Upper lobe of left lung (tissue), 6 donors: ENCODE results near the gene GALE. TPM values are rescaled to one million over a fixed set of nuclear protein-coding genes. Genes with fewer than 3 reads are reported as not detected.
"Not testable (repeated sequence)": the region's sequence is repeated elsewhere in the genome, so short reads cannot be mapped to it uniquely, and the experiment has no call there.

Source experiments
- ATAC-seq, 2 donors: fragments of 200-7000 bp; cut with Tn5 transposase; one replicate each; pipeline ENCODE4 v1.9.1; 2022; ENCODE audit warnings: mild to moderate bottlenecking in 2 of 2, moderate library complexity in 2 of 2; ENCODE audit not compliant: low FRiP score in 2 of 2
- DNase-seq, 2 donors: peaks; one replicate each; pipeline ENCODE4 v3.0.0-alpha.2; 2019 to 2020
- H3K27ac ChIP-seq, 4 donors: fragments of 200-600 bp; sonication (generic); one replicate each; pipeline ENCODE4 v1.5.1; 2016 to 2019
- H3K27me3 ChIP-seq, 4 donors: fragments of 200-600 bp; sonication (generic); one replicate each; pipeline ENCODE4 v1.5.1; 2017 to 2019
- H3K36me3 ChIP-seq, 4 donors: fragments of 200-600 bp; sonication (generic); one replicate each; pipeline ENCODE4 v1.5.1; 2016 to 2019
- H3K4me1 ChIP-seq, 4 donors: fragments of 200-600 bp; sonication (generic); one replicate each; pipeline ENCODE4 v1.5.1; 2018 to 2019
- H3K4me3 ChIP-seq, 4 donors: fragments of 200-600 bp; sonication (generic); one replicate each; pipeline ENCODE4 v1.5.1; 2017 to 2019; ENCODE audit warnings: mild to moderate bottlenecking in 2 of 4, moderate library complexity in 1 of 4
- H3K9me3 ChIP-seq, 4 donors: fragments of 200-600 bp; sonication (generic); one replicate each; pipeline ENCODE4 v1.5.1; 2018 to 2019
- CTCF ChIP-seq, 6 experiments: fragments of 450-650 bp in 4 of 6; fragments of 200-600 bp in 2 of 6; sonication (generic) in 2 of 6; IDR thresholded peaks; one replicate each; pipeline ENCODE4 v1.5.1; 2016 to 2019; ENCODE audit warnings: antibody characterized with exemption in 6 of 6
- EP300 ChIP-seq, 4 donors: sonication (generic); formaldehyde crosslinking; IDR thresholded peaks; one replicate each; pipeline ENCODE4 v1.5.1; 2017; ENCODE audit warnings: antibody characterized with exemption in 4 of 4, control low read depth in 2 of 4
- POLR2A ChIP-seq, 4 donors: fragments of 450-650 bp; IDR thresholded peaks; one replicate each; pipeline ENCODE4 v1.5.1; 2016 to 2017; ENCODE audit warnings: antibody characterized with exemption in 4 of 4, mild to moderate bottlenecking in 2 of 4
- POLR2AphosphoS5 ChIP-seq, 2 donors: sonication (generic); formaldehyde crosslinking; IDR thresholded peaks; one replicate each; pipeline ENCODE4 v1.5.1; 2017; ENCODE audit warnings: antibody characterized with exemption in 2 of 2
- WGBS, 2 donors: methylation state at CpG; one replicate each; pipeline ENCODE4 v1.1.5; 2017 to 2018; 5-methylcytosine and 5-hydroxymethylcytosine counted together
- total RNA-seq, 6 donors: library from RNA; depleted of rRNA in 4 of 6; stranded (reverse); fragments of >200 nt in 4 of 6; gene quantifications; one replicate each; pipeline versions ENCODE4 v1.1.0 to v1.2.1, GENCODE V29; 2016 to 2021
- donor health status: DM: no; HTN: no; CAD: no; lungs with moderate emphysema.
- donor health status: DM: no; HTN: yes; CAD: no; lungs with severe emphysema.

Gene GALE
- total RNA-seq, 6 donors from 2014 or later = 49.2 to 95.0 (median 59.7) TPM

- Histone ChIP-seq H3K9me3 (no peaks in the 10 kb centered on the region), H3K27ac (peak within 1 kb of the TSS; percentile 64 to 88 (median 83)), H3K4me1 (peaks cover 26 to 33% (median 31%) of the 10 kb centered on the region in 4 donors), H3K27me3 (no peaks in the 10 kb centered on the region), H3K4me3 (peak within 1 kb of the TSS; percentile 58 to 89 (median 78)), H3K36me3 (peaks cover 23 to 56% (median 38%) of the 10 kb centered on the region in 4 donors)
- 0 to 2% methylated on average over 21 to 41 of the region's 47 CpGs for WGBS, 2 donors
- DNase-seq = peak; percentile 96 to 97
- ATAC-seq = peak; percentile 91 to 95
- no peak for TF ChIP-seq EP300 (IDR thresholded peaks at IDR 0.05)
- TF ChIP-seq POLR2A (IDR thresholded peaks at IDR 0.05) = peak in 3 of 4 donors; percentile 28 to 62 (median 40)
- no peak for TF ChIP-seq CTCF (IDR thresholded peaks at IDR 0.05)
- TF ChIP-seq POLR2AphosphoS5 (IDR thresholded peaks at IDR 0.05) = peak; percentile 83 to 90
These were observed 9.6 kb downstream of the GALE start, which contains the start of gene LYPLA2 for GRCh38 chr1:23790696-23791515. Gene LYPLA2 (plus strand): TSS chr1:23791145. CDS start chr1:23792683, 1,538 bp downstream.

- 88 to 94% methylated on average over 3 of the region's 3 CpGs for WGBS, 2 donors
- Histone ChIP-seq H3K4me1 (peaks cover 25 to 30% (median 28%) of the 10 kb centered on the region in 4 donors), H3K4me3 (no peak overlapping the region), H3K9me3 (no peaks in the 10 kb centered on the region), H3K27me3 (no peaks in the 10 kb centered on the region), H3K27ac (no peak overlapping the region), H3K36me3 (peaks cover 17 to 58% (median 31%) of the 10 kb centered on the region in 4 donors)
- DNase-seq = no peak
- no peak for ATAC-seq
- no peak for TF ChIP-seq CTCF (IDR thresholded peaks at IDR 0.05)
- no peak for TF ChIP-seq EP300 (IDR thresholded peaks at IDR 0.05)
- TF ChIP-seq POLR2AphosphoS5 (IDR thresholded peaks at IDR 0.05) = no peak
- no peak for TF ChIP-seq POLR2A (IDR thresholded peaks at IDR 0.05)
These were observed 11.9 kb downstream of the GALE start for GRCh38 chr1:23788695-23789094.

- no peak for ATAC-seq
- DNase-seq = no peak
- 87 to 89% methylated on average over 3 of the region's 3 CpGs for WGBS, 2 donors
These were observed 12.9 kb downstream of the GALE start for GRCh38 chr1:23787701-23788100.

GRCh38 chr1:23784846-23785245, 15.7 kb downstream of the GALE start:
- H3K27me3 ChIP-seq = no peaks in the 10 kb centered on the region
- no peak overlapping the region for H3K4me3 ChIP-seq
- DNase-seq = no peak
- no peaks in the 10 kb centered on the region for H3K9me3 ChIP-seq
- H3K27ac ChIP-seq = no peak overlapping the region
- peaks cover 16 to 82% (median 27%) of the 10 kb centered on the region in 4 donors for H3K36me3 ChIP-seq
- ATAC-seq = no peak
- 86 to 90% methylated on average over 4 of the region's 4 CpGs for WGBS, 2 donors
- H3K4me1 ChIP-seq = peaks cover 0 to 10% (median 5%) of the 10 kb centered on the region in 4 donors
- TF ChIP-seq EP300 (IDR thresholded peaks at IDR 0.05) = no peak
- no peak for TF ChIP-seq POLR2AphosphoS5 (IDR thresholded peaks at IDR 0.05)
- no peak for TF ChIP-seq POLR2A (IDR thresholded peaks at IDR 0.05)
- no peak for TF ChIP-seq CTCF (IDR thresholded peaks at IDR 0.05)

More at GRCh38 chr1:23787701-23788100, 12.9 kb downstream of the GALE start:
- H3K27ac ChIP-seq = no peak overlapping the region
- TF ChIP-seq POLR2A (IDR thresholded peaks at IDR 0.05) (no peak), CTCF (IDR thresholded peaks at IDR 0.05) (no peak), POLR2AphosphoS5 (IDR thresholded peaks at IDR 0.05) (no peak), EP300 (IDR thresholded peaks at IDR 0.05) (no peak)
- H3K4me1 ChIP-seq = peaks cover 15 to 21% (median 19%) of the 10 kb centered on the region in 4 donors
- H3K36me3 ChIP-seq = peaks cover 16 to 60% (median 26%) of the 10 kb centered on the region in 4 donors
- no peaks in the 10 kb centered on the region for H3K9me3 ChIP-seq
- no peaks in the 10 kb centered on the region for H3K27me3 ChIP-seq
- no peak overlapping the region for H3K4me3 ChIP-seq

- DNase-seq, ATAC-seq, H3K27ac ChIP-seq, H3K27me3 ChIP-seq, H3K9me3 ChIP-seq, H3K4me3 ChIP-seq: not testable (repeated sequence)
- 94 to 98% methylated on average over 11 of the region's 11 CpGs for WGBS, 2 donors
- Histone ChIP-seq H3K4me1 (peaks cover 11 to 23% (median 15%) of the 10 kb centered on the region in 4 donors), H3K36me3 (peaks cover 16 to 73% (median 27%) of the 10 kb centered on the region in 4 donors)
These were observed 17.4 kb downstream of the GALE start for GRCh38 chr1:23783141-23783540.
